ENCODE results near the gene ZC3H14.

ZC3H14 gene

DNA sequence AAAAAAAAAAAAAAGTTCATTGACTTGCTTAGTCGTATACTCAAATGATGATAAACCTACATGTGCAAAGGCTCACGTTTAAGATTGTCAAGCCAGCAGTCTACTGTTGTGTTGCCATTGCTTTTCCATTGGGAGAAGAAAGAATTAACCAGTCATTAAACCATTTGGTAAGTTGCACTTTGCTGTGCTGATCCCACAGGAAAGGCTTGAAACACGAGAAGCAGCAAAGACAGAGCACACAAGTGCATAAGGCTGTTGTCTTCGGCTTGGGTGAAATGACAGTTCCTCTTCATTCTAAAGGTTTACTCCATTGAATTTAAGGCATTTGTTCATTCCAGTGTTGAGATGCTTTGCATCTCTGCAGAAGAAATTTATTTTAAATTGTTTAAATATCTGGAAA lies 50.1 kb downstream of the ZC3H14 start:
- H3K27me3 ChIP-seq (ENCODE audit: insufficient read depth, low read length, poor library complexity) = no peaks in the 10 kb centered on the region
- ATAC-seq (ENCODE audit: insufficient read depth, low read depth) (no peak), DNase-seq (no peak)
- no peak overlapping the region for H2AFZ ChIP-seq (ENCODE audit: low read depth, low read length)
- H3K4me3 ChIP-seq (ENCODE audit: low read depth in 1 of 2, low read length in 2 of 2) = no peak overlapping the region
- no peaks in the 10 kb centered on the region for H3K4me1 ChIP-seq (ENCODE audit: insufficient read depth, low read length)
- TF ChIP-seq CTCF (IDR thresholded peaks at IDR 0.05; ENCODE audit: borderline replicate concordance, extremely low read depth, low read length, poor library complexity, severe bottlenecking) (no peak), EZH2 (IDR thresholded peaks at IDR 0.05; ENCODE audit: borderline replicate concordance, low read depth, low read length, severe bottlenecking) (no peak)
- no peak overlapping the region for H3K4me2 ChIP-seq (ENCODE audit: insufficient read depth, low read length)
- H3K27ac ChIP-seq (ENCODE audit: low read length) = no peak overlapping the region
- peaks cover 94% of the 10 kb centered on the region for H3K36me3 ChIP-seq (ENCODE audit: insufficient read depth, low read length)
- no peak overlapping the region for H3K9ac ChIP-seq (ENCODE audit: low read depth, low read length)
- 0 out of 2 replicates have a peak, but pooled peaks cover 3% of the 10 kb centered on the region for H4K20me1 ChIP-seq (ENCODE audit: insufficient read depth, low read length)
- H3K9me3 ChIP-seq (ENCODE audit: insufficient read depth, low read length, severe bottlenecking) = no peaks in the 10 kb centered on the region
- no peaks in the 10 kb centered on the region for H3K79me2 ChIP-seq (ENCODE audit: insufficient read depth, low read length)

DNA sequence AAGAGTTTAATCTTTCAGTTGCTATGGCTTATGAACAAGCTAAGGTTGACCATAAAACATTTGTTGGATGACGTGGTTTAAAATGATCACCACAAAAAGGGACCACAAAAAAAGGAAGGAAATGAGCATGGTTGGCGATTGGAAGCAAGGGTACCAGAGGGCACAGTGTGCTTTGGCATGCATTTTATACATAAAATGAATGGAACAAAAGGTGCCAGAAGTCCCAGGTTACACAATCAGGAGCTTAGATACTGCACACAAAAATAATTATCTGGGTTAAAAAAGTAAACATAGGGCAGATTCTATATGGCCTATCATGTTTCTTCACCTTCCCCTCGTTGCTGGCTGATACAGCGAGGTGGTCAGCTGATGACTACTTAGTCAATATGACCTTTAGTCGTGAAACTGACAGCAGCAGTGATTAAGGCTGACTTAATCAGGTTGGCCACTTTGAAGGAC lies 50.7 kb downstream of the ZC3H14 start:
- peak; percentile 74 for ATAC-seq (ENCODE audit: insufficient read depth, low read depth)
- Histone ChIP-seq H4K20me1 (ENCODE audit: insufficient read depth, low read length) (no peaks in the 10 kb centered on the region), H3K36me3 (ENCODE audit: insufficient read depth, low read length) (peaks cover 92% of the 10 kb centered on the region), H3K9ac (ENCODE audit: low read depth, low read length) (no peak overlapping the region), H3K4me1 (ENCODE audit: insufficient read depth, low read length) (no peaks in the 10 kb centered on the region), H3K9me3 (ENCODE audit: insufficient read depth, low read length, severe bottlenecking) (no peaks in the 10 kb centered on the region), H3K27ac (ENCODE audit: low read length) (no peak overlapping the region), H3K27me3 (ENCODE audit: insufficient read depth, low read length, poor library complexity) (no peaks in the 10 kb centered on the region), H3K79me2 (ENCODE audit: insufficient read depth, low read length) (no peaks in the 10 kb centered on the region), H3K4me2 (ENCODE audit: insufficient read depth, low read length) (no peak overlapping the region), H2AFZ (ENCODE audit: low read depth, low read length) (no peak overlapping the region), H3K4me3 (ENCODE audit: low read depth in 1 of 2, low read length in 2 of 2) (no peak overlapping the region)
- DNase-seq = no peak
- no peak for TF ChIP-seq CTCF (IDR thresholded peaks at IDR 0.05; ENCODE audit: borderline replicate concordance, extremely low read depth, low read length, poor library complexity, severe bottlenecking)

DNA sequence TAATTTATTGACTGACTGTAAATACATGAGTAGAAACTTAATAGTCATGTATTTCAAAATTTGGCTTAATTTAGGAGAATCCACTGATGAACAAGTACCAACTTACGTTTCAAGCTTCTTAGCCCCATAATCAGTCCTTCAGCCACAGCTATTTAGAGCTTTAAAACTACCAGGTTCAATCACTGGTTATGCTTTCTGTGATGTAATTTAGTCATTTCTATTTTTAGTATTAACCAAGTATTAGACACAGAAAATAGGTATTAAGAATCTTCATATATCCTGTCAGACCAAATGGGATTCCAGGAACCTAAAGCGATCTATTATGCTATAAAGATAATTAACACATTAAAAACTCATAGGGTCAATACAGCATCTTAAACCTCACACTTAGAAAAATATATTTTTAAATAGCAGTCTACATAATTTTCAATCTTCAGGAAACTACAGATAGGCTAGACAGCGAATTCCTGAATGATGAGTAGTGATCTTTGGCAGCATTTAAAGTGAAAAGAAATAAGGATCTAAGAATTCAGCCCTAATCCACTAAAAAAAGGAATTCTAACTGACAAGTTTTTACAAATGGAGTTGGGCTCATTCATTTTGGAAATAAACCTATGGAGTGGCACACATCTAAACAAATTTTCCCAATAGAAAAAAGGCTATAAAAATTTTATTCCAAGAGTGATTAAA lies 51.5 kb downstream of the ZC3H14 start:
- Histone ChIP-seq H3K27ac (ENCODE audit: low read length) (no peak overlapping the region), H3K9me3 (ENCODE audit: insufficient read depth, low read length, severe bottlenecking) (no peaks in the 10 kb centered on the region), H3K9ac (ENCODE audit: low read depth, low read length) (no peak overlapping the region), H3K36me3 (ENCODE audit: insufficient read depth, low read length) (peaks cover 84% of the 10 kb centered on the region), H3K4me1 (ENCODE audit: insufficient read depth, low read length) (no peaks in the 10 kb centered on the region), H3K4me2 (ENCODE audit: insufficient read depth, low read length) (no peak overlapping the region), H3K4me3 (ENCODE audit: low read depth in 1 of 2, low read length in 2 of 2) (no peak overlapping the region), H3K27me3 (ENCODE audit: insufficient read depth, low read length, poor library complexity) (no peaks in the 10 kb centered on the region), H4K20me1 (ENCODE audit: insufficient read depth, low read length) (no peaks in the 10 kb centered on the region), H3K79me2 (ENCODE audit: insufficient read depth, low read length) (no peaks in the 10 kb centered on the region), H2AFZ (ENCODE audit: low read depth, low read length) (no peak overlapping the region)
- TF ChIP-seq EZH2 (IDR thresholded peaks at IDR 0.05; ENCODE audit: borderline replicate concordance, low read depth, low read length, severe bottlenecking) (no peak), CTCF (IDR thresholded peaks at IDR 0.05; ENCODE audit: borderline replicate concordance, extremely low read depth, low read length, poor library complexity, severe bottlenecking) (no peak)
- DNase-seq (no peak), ATAC-seq (ENCODE audit: insufficient read depth, low read depth) (no peak)

Data from DND-41 (cell line).